ENCODE data around the gene MED8.

Gene MED8

GRCh38 chr1:43431676-43432075 lies 42.1 kb upstream of the MED8 start:
- H3K4me1 ChIP-seq = no peaks in the 10 kb centered on the region
- no peaks in the 10 kb centered on the region for H3K27me3 ChIP-seq
- TF ChIP-seq, protein P1, sequence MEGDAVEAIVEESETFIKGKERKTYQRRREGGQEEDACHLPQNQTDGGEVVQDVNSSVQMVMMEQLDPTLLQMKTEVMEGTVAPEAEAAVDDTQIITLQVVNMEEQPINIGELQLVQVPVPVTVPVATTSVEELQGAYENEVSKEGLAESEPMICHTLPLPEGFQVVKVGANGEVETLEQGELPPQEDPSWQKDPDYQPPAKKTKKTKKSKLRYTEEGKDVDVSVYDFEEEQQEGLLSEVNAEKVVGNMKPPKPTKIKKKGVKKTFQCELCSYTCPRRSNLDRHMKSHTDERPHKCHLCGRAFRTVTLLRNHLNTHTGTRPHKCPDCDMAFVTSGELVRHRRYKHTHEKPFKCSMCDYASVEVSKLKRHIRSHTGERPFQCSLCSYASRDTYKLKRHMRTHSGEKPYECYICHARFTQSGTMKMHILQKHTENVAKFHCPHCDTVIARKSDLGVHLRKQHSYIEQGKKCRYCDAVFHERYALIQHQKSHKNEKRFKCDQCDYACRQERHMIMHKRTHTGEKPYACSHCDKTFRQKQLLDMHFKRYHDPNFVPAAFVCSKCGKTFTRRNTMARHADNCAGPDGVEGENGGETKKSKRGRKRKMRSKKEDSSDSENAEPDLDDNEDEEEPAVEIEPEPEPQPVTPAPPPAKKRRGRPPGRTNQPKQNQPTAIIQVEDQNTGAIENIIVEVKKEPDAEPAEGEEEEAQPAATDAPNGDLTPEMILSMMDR (IDR thresholded peaks at IDR 0.05; ENCODE audit: low read depth, low read length) = no peak
- H3K36me3 ChIP-seq = no peaks in the 10 kb centered on the region; the same call in 1 of the 2 replicates
- DNase-seq = no peak
- H3K9me3 ChIP-seq = no peaks in the 10 kb centered on the region
- H3K4me3 ChIP-seq (ENCODE audit: low read depth, low read length) = no peak overlapping the region

DNA sequence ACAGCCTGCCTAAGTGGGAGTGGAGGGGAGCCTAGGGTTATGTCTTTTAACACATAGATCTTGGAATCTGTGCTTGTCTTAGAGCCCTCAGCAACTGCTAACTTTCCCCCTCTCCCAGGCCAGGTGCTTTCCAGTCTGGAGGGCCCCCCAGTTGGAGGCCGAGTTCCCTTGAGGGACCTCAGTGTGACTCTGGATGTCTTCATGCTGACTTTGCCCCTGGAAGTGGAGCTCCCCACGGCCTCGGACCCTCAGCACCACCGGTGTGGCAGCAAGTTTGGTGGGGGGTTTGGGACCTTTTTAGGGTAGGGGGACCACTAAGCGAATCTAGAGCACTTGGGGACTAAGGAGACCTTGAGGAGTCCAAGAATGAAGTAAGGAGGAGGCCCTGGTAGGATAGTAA lies 41.2 kb upstream of the MED8 start:
- H3K4me3 ChIP-seq (ENCODE audit: low read depth, low read length) = no peak overlapping the region
- DNase-seq = no peak
- no peaks in the 10 kb centered on the region for H3K4me1 ChIP-seq
- no peaks in the 10 kb centered on the region for H3K27me3 ChIP-seq
- no peaks in the 10 kb centered on the region for H3K9me3 ChIP-seq
- TF ChIP-seq, protein P1 (IDR thresholded peaks at IDR 0.05; ENCODE audit: low read depth, low read length) = no peak
- no peaks in the 10 kb centered on the region; the same call in 1 of the 2 replicates for H3K36me3 ChIP-seq

- Histone ChIP-seq H3K4me1 (no peaks in the 10 kb centered on the region), H3K27me3 (no peaks in the 10 kb centered on the region), H3K36me3 (no peaks in the 10 kb centered on the region; the same call in 1 of the 2 replicates), H3K4me3 (ENCODE audit: low read depth, low read length) (no peak overlapping the region), H3K9me3 (no peaks in the 10 kb centered on the region)
- DNase-seq = no peak
- TF ChIP-seq, protein P1 (IDR thresholded peaks at IDR 0.05; ENCODE audit: low read depth, low read length) = no peak
Measured at GRCh38 chr1:43427941-43428340, 38.3 kb upstream of the MED8 start.

DNA sequence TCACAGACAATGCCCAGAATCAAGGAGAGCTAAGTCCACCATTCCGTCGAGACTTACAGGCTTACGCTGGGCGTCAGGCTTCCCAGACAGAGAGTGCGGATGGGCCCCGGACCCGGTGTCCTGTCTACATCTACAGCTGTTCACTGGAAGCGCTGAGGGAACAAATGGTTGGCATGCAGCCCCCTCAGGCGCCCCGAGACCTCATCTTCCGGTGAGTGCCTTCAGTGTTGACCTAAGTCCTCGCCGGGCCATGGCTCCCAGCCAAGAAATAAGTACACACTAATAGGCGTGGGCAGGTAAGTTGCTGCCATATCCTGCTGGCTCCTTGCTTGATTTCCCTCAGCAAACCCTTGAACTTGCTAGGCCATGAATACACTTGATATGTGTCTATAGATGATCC lies 37.9 kb upstream of the MED8 start:
- TF ChIP-seq, protein P1 (IDR thresholded peaks at IDR 0.05; ENCODE audit: low read depth, low read length) = no peak

DNA sequence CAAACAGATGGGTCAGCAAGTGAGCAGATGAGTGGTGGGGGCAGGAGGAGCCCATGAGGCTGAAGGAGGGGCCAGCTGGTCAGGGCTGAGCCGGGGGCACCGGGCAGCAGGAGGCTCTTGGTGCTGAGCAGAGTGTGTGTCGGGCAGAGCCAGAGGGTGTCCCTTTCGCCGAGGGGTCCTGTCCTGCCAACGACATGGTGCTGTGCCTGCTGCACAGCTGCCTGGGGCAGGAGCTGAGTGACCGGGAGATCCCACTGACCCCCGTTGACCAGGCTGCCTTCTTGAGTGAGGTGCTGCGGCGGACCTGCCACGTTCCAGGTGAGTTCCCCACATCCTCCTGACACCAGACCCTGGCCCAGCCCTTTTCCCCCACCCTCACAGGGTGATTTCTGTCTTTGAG lies 36.6 kb upstream of the MED8 start:
- no peaks in the 10 kb centered on the region for H3K36me3 ChIP-seq
- no peaks in the 10 kb centered on the region for H3K4me1 ChIP-seq
- DNase-seq = no peak
- no peaks in the 10 kb centered on the region for H3K27me3 ChIP-seq
- TF ChIP-seq, protein P1 (IDR thresholded peaks at IDR 0.05; ENCODE audit: low read depth, low read length) = no peak
- no peak overlapping the region for H3K4me3 ChIP-seq (ENCODE audit: low read depth, low read length)
- H3K9me3 ChIP-seq = no peaks in the 10 kb centered on the region

More for the DNA sequence above, 37.9 kb upstream of the MED8 start:
- DNase-seq = no peak
- no peak overlapping the region for H3K4me3 ChIP-seq (ENCODE audit: low read depth, low read length)
- no peaks in the 10 kb centered on the region; the same call in 1 of the 2 replicates for H3K36me3 ChIP-seq
- H3K4me1 ChIP-seq = no peaks in the 10 kb centered on the region
- H3K27me3 ChIP-seq = no peaks in the 10 kb centered on the region
- H3K9me3 ChIP-seq = no peaks in the 10 kb centered on the region

- Histone ChIP-seq H3K4me1 (no peaks in the 10 kb centered on the region), H3K27me3 (no peaks in the 10 kb centered on the region), H3K4me3 (ENCODE audit: low read depth, low read length) (no peak overlapping the region), H3K9me3 (no peaks in the 10 kb centered on the region), H3K36me3 (no peaks in the 10 kb centered on the region)
- TF ChIP-seq, protein P1 (IDR thresholded peaks at IDR 0.05; ENCODE audit: low read depth, low read length) = no peak
- DNase-seq = no peak
Measured at GRCh38 chr1:43425045-43425444, 35.4 kb upstream of the MED8 start.

Measured in BE2C (cell line).